Measurements from ENCODE around the gene CAMSAP2. TPM values are rescaled to one million over a fixed set of nuclear protein-coding genes. Genes with fewer than 3 reads are reported as not detected.

Gene CAMSAP2
- total and polyA plus RNA-seq, 2 donors (not counting 3 experiments of a cell fraction or from before 2014, with no cell fraction given), result 6.7 to 45.5 TPM

- dilution Hi-C loops (cut with MboI; ENCODE audit: extremely low pct_ligation_motif_present, low sequenced_read_pairs), result no loop called here
- BruUV-seq (replicated peaks), result TSS peak; percentile 30
- CTCF ChIA-PET, result no interaction called here
These were observed 119.1 kb downstream of the CAMSAP2 start for GRCh38 chr1:200857804-200858203.

More at GRCh38 chr1:200857804-200858203, 119.1 kb downstream of the CAMSAP2 start:
- no peaks in the 10 kb centered on the region for H3K4me1 ChIP-seq (ENCODE audit: control insufficient read depth, extremely low read depth, insufficient read depth, low read length)
- no peaks in the 10 kb centered on the region for H3K9me1 ChIP-seq (replicated peaks; ENCODE audit: control insufficient read depth, extremely low read depth, insufficient read depth, low read length)
- POLR2A ChIA-PET, result no interaction called here
- no peaks in the 10 kb centered on the region for H3K9me3 ChIP-seq (replicated peaks; ENCODE audit: control insufficient read depth, insufficient read depth, low read length)
- intact Hi-C loops (cut with micrococcal nuclease), result no loop called here
- no peak overlapping the region for H3K9ac ChIP-seq (replicated peaks; ENCODE audit: extremely low read depth, insufficient read depth, low read length)
- H2AFZ ChIP-seq (ENCODE audit: low read depth, low read length), result no peak overlapping the region
- no peak for FAIRE-seq
- H3K79me2 ChIP-seq (ENCODE audit: control insufficient read depth, insufficient read depth, low read length), result no peaks in the 10 kb centered on the region
- H3K27ac ChIP-seq (ENCODE audit: insufficient read depth, low read depth, low read length), result no peak overlapping the region
- no peak for DNase-seq (ENCODE audit: low read depth, low spot score)
- H3K36me3 ChIP-seq (ENCODE audit: control insufficient read depth in 2 of 2, extremely low read depth in 1 of 2, insufficient read depth in 2 of 2, low read length in 2 of 2), result peaks cover 8 to 20% of the 10 kb centered on the region in 2 experiments
- H3K27me3 ChIP-seq (ENCODE audit: control insufficient read depth in 2 of 2, insufficient read depth in 2 of 2, low read length in 2 of 2), result no peaks in the 10 kb centered on the region
- H3K4me2 ChIP-seq (ENCODE audit: insufficient read depth, low read length), result no peak overlapping the region
- no peaks in the 10 kb centered on the region for H4K20me1 ChIP-seq (replicated peaks; ENCODE audit: control insufficient read depth, extremely low read depth, insufficient read depth, low read length)
- no peak for TF ChIP-seq GATA2 (IDR thresholded peaks at IDR 0.05; ENCODE audit: insufficient read depth, insufficient read length, low read depth, low read length)
- no peak for TF ChIP-seq CTCF (IDR thresholded peaks at IDR 0.05; ENCODE audit: extremely low read depth in 1 of 2, insufficient read depth in 1 of 2, low read depth in 1 of 2, low read length in 2 of 2)
- no peak for TF ChIP-seq EZH2 (IDR thresholded peaks at IDR 0.05; ENCODE audit: borderline replicate concordance, low read depth, low read length, severe bottlenecking)
- TF ChIP-seq POLR2AphosphoS5 (IDR thresholded peaks at IDR 0.05; ENCODE audit: insufficient read depth, low read depth, low read length), result no peak
- TF ChIP-seq JUN (IDR thresholded peaks at IDR 0.05; ENCODE audit: borderline replicate concordance, insufficient read depth, insufficient read length, low read depth), result no peak
- no peak for TF ChIP-seq POLR2A (IDR thresholded peaks at IDR 0.05; ENCODE audit: low read depth, low read length)
- no peak for TF ChIP-seq FOS (IDR thresholded peaks at IDR 0.05; ENCODE audit: borderline replicate concordance, insufficient read depth, low read length)
- TF ChIP-seq MAX (IDR thresholded peaks at IDR 0.05; ENCODE audit: insufficient read depth, insufficient read length), result no peak
- TF ChIP-seq MYC (IDR thresholded peaks at IDR 0.05; ENCODE audit: low read depth, low read length), result no peak
- no peak overlapping the region for H3K4me3 ChIP-seq (replicated peaks in 1 of 3; ENCODE audit: insufficient read depth in 1 of 3, low read depth in 1 of 3, low read length in 3 of 3)

Data from endothelial cell of umbilical vein (primary cell).